IPS-20b (cell line): ENCODE results near the gene SPATA32.
"Not testable (repeated sequence)": the region's sequence is repeated elsewhere in the genome, so short reads cannot be mapped to it uniquely, and the experiment has no call there.

Experiments used
- H3K27ac ChIP-seq: one replicate; pipeline ENCODE4 v1.5.1; 2013; ENCODE audit warnings: low read length
- H3K27me3 ChIP-seq: 2 replicates; pipeline ENCODE4 v1.6.1; 2013; ENCODE audit warnings: mild to moderate bottlenecking, low read length, inconsistent platforms; ENCODE audit not compliant: insufficient read depth
- H3K36me3 ChIP-seq: 2 replicates; pipeline ENCODE4 v1.6.1; 2013; ENCODE audit warnings: low read depth, mild to moderate bottlenecking, inconsistent platforms, low read length, moderate library complexity; ENCODE audit not compliant: insufficient read depth
- H3K4me1 ChIP-seq: 2 replicates; pipeline ENCODE4 v1.6.1; 2013; ENCODE audit warnings: mild to moderate bottlenecking, control low read depth, inconsistent platforms, low read length, moderate library complexity; ENCODE audit not compliant: insufficient read depth
- H3K4me3 ChIP-seq: 2 replicates; pipeline ENCODE4 v1.5.1; 2013; ENCODE audit warnings: mild to moderate bottlenecking, low read length, inconsistent platforms
- H3K9ac ChIP-seq: 2 replicates; pipeline ENCODE4 v1.6.1; 2013; ENCODE audit warnings: low read depth, mild to moderate bottlenecking, inconsistent platforms, low read length, moderate library complexity
- H3K9me3 ChIP-seq: 2 replicates; pipeline ENCODE4 v1.6.1; 2013; ENCODE audit warnings: mild to moderate bottlenecking, low read depth, low read length, inconsistent platforms; ENCODE audit not compliant: insufficient read depth

Gene SPATA32

GRCh38 chr17:45253879-45254278 lies 8.0 kb downstream of the SPATA32 start:
- Histone ChIP-seq H3K27ac (no peak overlapping the region), H3K4me3 (no peak overlapping the region), H3K4me1 (peaks cover under 1% of the 10 kb centered on the region; the same call in 1 of the 2 replicates), H3K36me3 (peaks cover 9% of the 10 kb centered on the region; the same call in 1 of the 2 replicates), H3K9me3 (no peaks in the 10 kb centered on the region), H3K27me3 (peaks cover 4% of the 10 kb centered on the region), H3K9ac (no peak overlapping the region)

- H3K27ac ChIP-seq, H3K36me3 ChIP-seq, H3K27me3 ChIP-seq, H3K9me3 ChIP-seq, H3K9ac ChIP-seq, H3K4me3 ChIP-seq, H3K4me1 ChIP-seq: not testable (repeated sequence)
Measured at GRCh38 chr17:45253237-45253636, 8.7 kb downstream of the SPATA32 start.

GRCh38 chr17:45251931-45252330 lies 10.0 kb downstream of the SPATA32 start:
- no peak overlapping the region for H3K9ac ChIP-seq

GRCh38 chr17:45248132-45248957 lies 13.5 kb downstream of the SPATA32 start:
- H3K36me3 ChIP-seq: peaks cover 9% of the 10 kb centered on the region; the same call in 1 of the 2 replicates
- H3K27me3 ChIP-seq: peaks cover 17% of the 10 kb centered on the region
- peaks cover 10% of the 10 kb centered on the region; the same call in 1 of the 2 replicates for H3K4me1 ChIP-seq
- no peaks in the 10 kb centered on the region for H3K9me3 ChIP-seq
- H3K9ac ChIP-seq: peak overlapping the region; percentile 89
- peak overlapping the region; percentile 72 for H3K27ac ChIP-seq
- peak overlapping the region; percentile 86 for H3K4me3 ChIP-seq

More at GRCh38 chr17:45251931-45252330, 10.0 kb downstream of the SPATA32 start:
- H3K27me3 ChIP-seq: no peaks in the 10 kb centered on the region
- no peak overlapping the region for H3K27ac ChIP-seq
- peaks cover 6% of the 10 kb centered on the region; the same call in 1 of the 2 replicates for H3K4me1 ChIP-seq
- H3K4me3 ChIP-seq: no peak overlapping the region
- no peaks in the 10 kb centered on the region for H3K9me3 ChIP-seq
- H3K36me3 ChIP-seq: peaks cover 9% of the 10 kb centered on the region; the same call in 1 of the 2 replicates

GRCh38 chr17:45247429-45248131 lies 14.3 kb downstream of the SPATA32 start:
- Histone ChIP-seq H3K9ac (peak overlapping the region; percentile 89), H3K4me1 (peaks cover 10% of the 10 kb centered on the region; the same call in 1 of the 2 replicates), H3K36me3 (peaks cover 9% of the 10 kb centered on the region; the same call in 1 of the 2 replicates), H3K4me3 (peak overlapping the region; percentile 86), H3K9me3 (no peaks in the 10 kb centered on the region), H3K27ac (peak overlapping the region; percentile 72), H3K27me3 (peaks cover 23% of the 10 kb centered on the region)

- peak overlapping the region; percentile 80; the same call in 1 of the 2 replicates for H3K9ac ChIP-seq
- no peaks in the 10 kb centered on the region for H3K9me3 ChIP-seq
- peak overlapping the region; percentile 53 for H3K27ac ChIP-seq
- peaks cover 28% of the 10 kb centered on the region for H3K27me3 ChIP-seq
- H3K4me3 ChIP-seq: peak overlapping the region; percentile 86
- H3K4me1 ChIP-seq: peaks cover 10% of the 10 kb centered on the region; the same call in 1 of the 2 replicates
- H3K36me3 ChIP-seq: peaks cover 9% of the 10 kb centered on the region; the same call in 1 of the 2 replicates
Measured at GRCh38 chr17:45246861-45247428, 14.9 kb downstream of the SPATA32 start.

- Histone ChIP-seq H3K27me3 (peaks cover 30% of the 10 kb centered on the region), H3K4me3 (peak overlapping the region; percentile 86), H3K9me3 (no peaks in the 10 kb centered on the region), H3K4me1 (peaks cover 10% of the 10 kb centered on the region; the same call in 1 of the 2 replicates), H3K9ac (peak overlapping the region; percentile 80; the same call in 1 of the 2 replicates), H3K27ac (no peak overlapping the region), H3K36me3 (peaks cover 9% of the 10 kb centered on the region; the same call in 1 of the 2 replicates)
Measured at GRCh38 chr17:45246338-45246737, 15.6 kb downstream of the SPATA32 start.

GRCh38 chr17:45244725-45245656 lies 16.9 kb downstream of the SPATA32 start:
- Histone ChIP-seq H3K4me3 (no peak overlapping the region), H3K36me3 (peaks cover 3% of the 10 kb centered on the region; the same call in 1 of the 2 replicates), H3K27ac (no peak overlapping the region), H3K4me1 (peaks cover 15% of the 10 kb centered on the region; the same call in 1 of the 2 replicates), H3K9me3 (no peaks in the 10 kb centered on the region), H3K27me3 (peaks cover 43% of the 10 kb centered on the region), H3K9ac (no peak overlapping the region)

- no peak overlapping the region for H3K4me3 ChIP-seq
- H3K27me3 ChIP-seq: peaks cover 56% of the 10 kb centered on the region
- H3K9ac ChIP-seq: no peak overlapping the region
- H3K27ac ChIP-seq: no peak overlapping the region
- H3K4me1 ChIP-seq: peaks cover 13% of the 10 kb centered on the region; the same call in 1 of the 2 replicates
- H3K9me3 ChIP-seq: no peaks in the 10 kb centered on the region
- no peaks in the 10 kb centered on the region for H3K36me3 ChIP-seq
Measured at GRCh38 chr17:45243750-45244149, 18.1 kb downstream of the SPATA32 start.

GRCh38 chr17:45242029-45242414 lies 19.9 kb downstream of the SPATA32 start:
- Histone ChIP-seq H3K27me3 (peaks cover 71% of the 10 kb centered on the region), H3K9ac (no peak overlapping the region), H3K27ac (no peak overlapping the region), H3K4me3 (peak overlapping the region; percentile 54; the same call in 1 of the 2 replicates), H3K9me3 (no peaks in the 10 kb centered on the region), H3K36me3 (no peaks in the 10 kb centered on the region), H3K4me1 (peaks cover 8% of the 10 kb centered on the region; the same call in 1 of the 2 replicates)
